Jurkat, Clone E6-1 (cell line): ENCODE data around the gene NFE2L2. TPM values are rescaled to one million over a fixed set of nuclear protein-coding genes. Genes with fewer than 3 reads are reported as not detected.
"Not testable (repeated sequence)": the region's sequence is repeated elsewhere in the genome, so short reads cannot be mapped to it uniquely, and the experiment has no call there.

ENCODE experiments used
- DNase-seq: peaks from one replicate; pipeline ENCODE4 v3.0.0-alpha.2; 2011; ENCODE audit warnings: low read depth, low spot score
- H3K4me3 ChIP-seq: 2 replicates; pipeline ENCODE4 v1.5.1; 2011; ENCODE audit warnings: mild to moderate bottlenecking, low read length, control low read depth, moderate library complexity
- polyA plus RNA-seq: library from polyadenylated mRNA; unstranded; fragments of >200 nt; gene quantifications from one replicate; pipeline ENCODE4 v1.2.1, GENCODE V29; 2012; ENCODE audit warnings: missing spikeins; ENCODE audit not compliant: insufficient read length, insufficient read depth

The NFE2L2 gene
- polyA plus RNA-seq, result 31.8 TPM

- DNase-seq, result peak; percentile 83
- H3K4me3 ChIP-seq, result peak within 1 kb of the TSS; percentile 77
These were observed at the start of gene NFE2L2 for GRCh38 chr2:177264693-177265587. Gene NFE2L2, minus strand, starts transcription at chr2:177264727. Its CDS starts 151 bp downstream, at chr2:177264576.

GRCh38 chr2:177314194-177314593, 49.7 kb upstream of the NFE2L2 start:
- DNase-seq, result no peak
- H3K4me3 ChIP-seq, result no peak overlapping the region

GRCh38 chr2:177313162-177313781, 48.7 kb upstream of the NFE2L2 start:
- no peak overlapping the region for H3K4me3 ChIP-seq
- DNase-seq, result no peak

GRCh38 chr2:177312562-177312961, 48.0 kb upstream of the NFE2L2 start:
- H3K4me3 ChIP-seq, result no peak overlapping the region
- no peak for DNase-seq

- DNase-seq, result peak; percentile 91
- not testable (repeated sequence) for H3K4me3 ChIP-seq
These were observed 45.3 kb upstream of the NFE2L2 start for GRCh38 chr2:177309672-177310309.

GRCh38 chr2:177306550-177306949, 42.0 kb upstream of the NFE2L2 start:
- DNase-seq, result no peak

GRCh38 chr2:177303939-177304338, 39.4 kb upstream of the NFE2L2 start:
- no peak overlapping the region for H3K4me3 ChIP-seq
- DNase-seq, result no peak

More at GRCh38 chr2:177306550-177306949, 42.0 kb upstream of the NFE2L2 start:
- no peak overlapping the region for H3K4me3 ChIP-seq

GRCh38 chr2:177302552-177302951, 38.0 kb upstream of the NFE2L2 start:
- no peak for DNase-seq

GRCh38 chr2:177298191-177298590, 33.7 kb upstream of the NFE2L2 start:
- no peak for DNase-seq
- H3K4me3 ChIP-seq, result no peak overlapping the region

More at GRCh38 chr2:177302552-177302951, 38.0 kb upstream of the NFE2L2 start:
- H3K4me3 ChIP-seq, result no peak overlapping the region

- no peak for DNase-seq
- no peak overlapping the region for H3K4me3 ChIP-seq
These were observed 31.5 kb upstream of the NFE2L2 start for GRCh38 chr2:177296040-177296439.

GRCh38 chr2:177295484-177295883, 31.0 kb upstream of the NFE2L2 start:
- DNase-seq, result no peak
- no peak overlapping the region for H3K4me3 ChIP-seq

GRCh38 chr2:177291701-177292100, 27.2 kb upstream of the NFE2L2 start:
- H3K4me3 ChIP-seq, result no peak overlapping the region
- DNase-seq, result no peak

- no peak for DNase-seq
These were observed 25.5 kb upstream of the NFE2L2 start for GRCh38 chr2:177289824-177290628.

GRCh38 chr2:177287814-177288213, 23.3 kb upstream of the NFE2L2 start:
- H3K4me3 ChIP-seq, result no peak overlapping the region

More at GRCh38 chr2:177289824-177290628, 25.5 kb upstream of the NFE2L2 start:
- no peak overlapping the region; the same call in 1 of the 2 replicates for H3K4me3 ChIP-seq

GRCh38 chr2:177285892-177286715, 21.6 kb upstream of the NFE2L2 start:
- H3K4me3 ChIP-seq, result no peak overlapping the region
- no peak for DNase-seq

More at GRCh38 chr2:177287814-177288213, 23.3 kb upstream of the NFE2L2 start:
- no peak for DNase-seq

- no peak for DNase-seq
- H3K4me3 ChIP-seq, result no peak overlapping the region
These were observed 20.0 kb upstream of the NFE2L2 start for GRCh38 chr2:177284531-177284930.

- no peak for DNase-seq
- no peak overlapping the region for H3K4me3 ChIP-seq
These were observed 19.4 kb upstream of the NFE2L2 start for GRCh38 chr2:177283906-177284305.
